HG03135 (cell line): ENCODE data around the gene EXOC1L.

Experiments used
- ATAC-seq: cut with Tn5 transposase; IDR thresholded peaks from one replicate; pipeline ENCODE4 v1.9.1; 2021; ENCODE audit warnings: mild to moderate bottlenecking, moderate library complexity; ENCODE audit not compliant: unreplicated experiment

The EXOC1L gene

DNA sequence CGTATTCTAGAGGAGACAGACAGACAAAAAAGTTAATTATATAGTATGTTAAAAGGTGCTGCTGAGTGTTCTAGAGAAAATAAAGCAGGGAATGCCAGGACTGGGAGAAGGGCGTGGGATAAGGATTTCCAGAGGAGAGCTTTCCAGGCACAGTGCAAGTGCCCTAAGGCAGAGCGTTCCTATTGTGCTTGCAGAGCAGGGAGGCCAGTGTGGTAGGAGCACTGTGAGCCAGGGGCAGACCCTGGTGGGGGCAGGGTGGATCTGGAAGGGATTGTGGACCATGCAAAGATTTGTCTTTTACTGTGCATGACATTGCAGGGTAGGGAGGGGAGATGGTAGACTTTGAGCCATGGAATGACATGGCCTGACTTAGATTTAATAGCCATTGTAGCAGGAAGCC is 59.6 kb downstream of the EXOC1L start:
- no peak for ATAC-seq

- no peak for ATAC-seq
Observed at GRCh38 chr4:55880652-55881280, 61.2 kb downstream of the EXOC1L start.

GRCh38 chr4:55884093-55884850 is 64.7 kb downstream of the EXOC1L start:
- no peak for ATAC-seq

- ATAC-seq, result no peak
Observed at GRCh38 chr4:55884851-55885219, 65.2 kb downstream of the EXOC1L start.
